Effector CD8-positive, alpha-beta T cell (primary cell): ENCODE data around the gene ADAM8.
"Not testable (repeated sequence)": the region's sequence is repeated elsewhere in the genome, so short reads cannot be mapped to it uniquely, and the experiment has no call there.

Experiments used
- DNase-seq: peaks from one replicate; lab custom pipeline; 2025; lab: John Stamatoyannopoulos, UW

ADAM8 gene

DNA sequence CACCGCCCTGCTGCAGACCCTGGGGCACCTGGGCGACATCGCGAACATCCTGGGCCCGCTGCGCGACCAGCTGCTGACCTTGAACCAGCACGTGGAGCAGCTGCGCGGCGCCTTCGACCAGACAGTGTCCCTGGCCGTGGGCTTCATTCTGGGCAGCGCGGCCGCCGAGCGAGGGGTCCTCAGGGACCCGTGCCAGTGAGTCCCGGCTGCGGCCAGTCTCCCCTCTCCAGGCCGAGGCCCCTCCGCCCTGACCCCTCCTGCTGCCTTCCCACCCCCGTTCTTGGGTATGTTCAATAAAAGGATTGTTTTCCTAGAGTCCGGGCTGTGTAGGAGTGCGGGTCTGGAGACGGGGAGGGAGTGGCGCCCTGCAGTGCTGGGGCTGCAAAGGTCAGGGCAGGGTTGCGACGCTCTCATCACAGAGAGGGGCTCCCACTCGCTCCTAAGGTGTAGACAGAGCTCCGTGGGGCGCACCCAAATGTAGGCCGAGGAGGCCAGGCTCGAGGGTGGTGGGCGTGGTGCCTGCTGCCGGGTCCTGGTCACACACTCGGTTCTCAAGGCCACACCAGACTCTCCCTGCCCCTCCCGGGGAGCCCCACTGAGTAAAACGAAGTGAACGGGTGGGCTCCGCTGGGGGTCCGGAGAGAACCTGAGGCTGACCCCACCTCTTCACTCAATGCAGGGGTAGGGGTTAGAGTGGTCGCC, 45.3 kb downstream of the ADAM8 start:
- no peak for DNase-seq

GRCh38 chr10:133230387-133231195, 46.1 kb downstream of the ADAM8 start:
- DNase-seq = no peak

DNA sequence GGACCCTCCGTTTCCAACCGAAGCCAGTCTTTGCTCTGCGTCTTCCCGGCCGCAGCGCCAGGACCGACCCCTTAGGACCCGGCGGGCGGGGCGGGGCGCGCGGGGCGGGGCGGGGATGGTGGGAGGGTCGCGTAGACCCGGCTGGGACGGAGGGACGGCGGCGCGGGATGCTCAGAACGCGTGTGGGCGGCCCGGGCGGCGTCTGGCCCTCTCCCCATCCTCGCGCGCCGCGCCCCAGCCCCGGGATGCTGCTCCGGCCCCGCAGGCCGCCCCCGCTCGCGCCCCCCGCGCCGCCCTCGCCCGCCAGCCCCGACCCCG, 46.7 kb downstream of the ADAM8 start, which contains the start of gene UTF1:
UTF1 (plus strand) TSS at position 174 of the 318 bp plus-strand sequence; CDS start at position 246, 72 bp downstream.
- DNase-seq = no peak

DNA sequence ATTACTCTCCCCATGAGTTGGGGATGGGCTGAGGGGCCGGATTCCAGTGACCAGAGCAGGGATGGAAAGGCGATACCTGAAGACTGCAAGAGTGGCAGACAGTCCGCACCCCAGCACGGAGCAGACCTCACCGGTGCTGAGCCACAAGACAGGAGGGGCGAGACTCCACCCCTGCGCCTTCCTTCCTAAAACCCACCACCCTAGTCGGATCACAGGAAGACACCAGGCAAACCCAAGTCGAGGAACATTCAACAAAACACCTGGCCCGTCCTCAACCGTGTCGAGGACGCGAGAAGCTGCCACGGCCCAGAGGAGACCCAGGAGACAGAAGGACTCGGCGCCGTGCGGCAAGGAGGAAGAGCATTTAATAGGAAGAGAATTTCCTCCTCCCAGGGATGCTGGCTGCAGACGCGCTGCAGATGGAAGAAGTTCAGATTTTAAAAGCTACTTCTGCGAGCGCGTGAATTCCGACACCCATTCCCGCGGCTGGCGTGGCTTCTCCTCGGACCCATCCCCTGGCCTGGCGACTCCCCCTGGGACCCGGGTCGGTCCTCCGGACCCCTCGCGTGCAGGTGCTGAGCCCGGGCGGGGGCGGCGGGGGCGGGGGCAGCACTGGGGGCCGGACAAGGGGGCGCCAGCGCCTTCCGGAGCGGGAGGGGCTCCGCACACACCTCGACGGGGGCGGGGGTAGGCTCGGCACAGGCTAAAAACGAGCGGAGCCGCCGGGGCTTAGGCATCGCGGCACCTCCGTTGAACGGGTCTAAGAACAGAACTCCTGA, 47.2 kb downstream of the ADAM8 start:
- DNase-seq = no peak

GRCh38 chr10:133227256-133227655, 49.4 kb downstream of the ADAM8 start:
- DNase-seq = no peak

- no peak for DNase-seq
Measured at GRCh38 chr10:133226251-133226808, 50.3 kb downstream of the ADAM8 start.

- DNase-seq = no peak
Measured at GRCh38 chr10:133225707-133226191, 50.9 kb downstream of the ADAM8 start.

GRCh38 chr10:133224756-133225372, 51.8 kb downstream of the ADAM8 start:
- DNase-seq = no peak

DNA sequence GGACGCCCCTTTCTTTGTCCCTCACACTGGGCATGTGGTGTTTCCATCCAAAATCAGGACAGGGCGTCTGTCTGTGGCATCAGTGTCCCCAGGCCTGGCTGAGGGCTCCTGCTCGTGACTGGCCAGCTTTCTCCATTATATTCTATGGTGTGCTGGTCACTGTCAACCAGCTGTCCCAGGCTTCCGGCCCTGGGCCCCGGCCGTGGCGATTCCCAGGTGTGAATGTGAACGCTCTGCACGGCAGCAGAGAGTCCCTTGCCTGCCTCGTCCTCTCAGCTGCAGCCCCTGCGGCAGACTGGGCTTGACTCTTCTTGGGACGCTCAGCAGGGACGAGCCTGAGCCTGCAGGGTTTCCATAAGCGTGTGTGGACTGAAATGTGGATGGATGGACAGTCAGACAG, 52.6 kb downstream of the ADAM8 start:
- no peak for DNase-seq

DNA sequence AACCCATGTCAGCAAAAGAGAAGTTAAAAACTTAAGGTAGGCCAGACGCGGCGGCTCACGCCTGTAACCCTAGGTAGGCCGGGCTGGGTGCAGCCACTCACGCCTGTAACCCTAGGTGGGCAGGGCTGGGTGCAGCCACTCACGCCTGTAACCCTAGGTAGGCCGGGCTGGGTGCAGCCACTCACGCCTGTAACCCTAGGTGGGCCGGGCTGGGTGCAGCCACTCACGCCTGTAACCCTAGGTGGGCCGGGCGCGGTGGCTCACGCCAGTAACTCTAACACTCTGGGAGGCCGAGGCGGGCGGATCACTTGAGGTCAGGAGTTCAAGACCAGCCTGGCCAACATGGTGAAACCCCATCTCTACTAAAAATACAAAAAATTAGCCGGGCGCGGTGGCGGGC, 54.9 kb downstream of the ADAM8 start:
- DNase-seq = not testable (repeated sequence)

GRCh38 chr10:133221331-133221730, 55.3 kb downstream of the ADAM8 start:
- no peak for DNase-seq

GRCh38 chr10:133219782-133220181, 56.9 kb downstream of the ADAM8 start:
- no peak for DNase-seq

GRCh38 chr10:133218891-133219290, 57.8 kb downstream of the ADAM8 start:
- no peak for DNase-seq

DNA sequence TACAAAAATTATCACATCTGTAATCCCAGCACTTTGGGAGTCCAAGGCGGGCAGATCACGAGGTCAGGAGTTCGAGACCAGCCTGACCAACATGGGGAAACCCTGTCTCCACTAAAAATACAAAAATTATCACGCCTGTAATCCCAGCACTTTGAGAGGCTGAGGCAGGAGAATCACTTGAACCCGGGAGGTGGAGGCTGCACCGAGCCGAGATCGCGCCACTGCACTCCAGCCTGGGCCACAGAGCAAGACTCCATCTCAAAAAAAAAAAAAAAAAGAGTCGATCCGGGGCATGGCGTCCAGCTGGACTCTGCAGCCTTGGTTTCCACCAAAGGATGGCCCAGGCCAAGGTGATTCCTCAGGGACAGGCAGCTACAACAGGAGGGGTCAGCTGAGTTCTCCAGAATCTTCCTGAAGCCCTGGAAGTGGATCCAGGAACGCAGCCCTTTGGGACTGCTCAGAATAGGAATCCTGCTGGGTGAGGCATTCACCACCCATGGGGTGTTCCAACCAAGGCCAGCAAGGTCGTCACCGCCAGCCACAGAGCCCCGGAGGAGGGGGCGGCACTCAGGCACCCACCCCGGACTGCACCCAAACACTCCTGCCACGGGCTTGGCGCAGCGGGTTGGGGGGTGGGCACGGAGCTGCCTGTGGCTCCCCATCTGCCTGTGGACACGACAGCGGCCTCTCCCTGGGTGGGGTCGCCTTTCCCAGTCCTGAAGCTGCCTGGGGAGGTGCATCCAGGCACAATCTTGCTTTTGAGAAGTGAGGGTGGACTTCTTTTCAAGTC, 58.7 kb downstream of the ADAM8 start:
- DNase-seq = no peak

GRCh38 chr10:133216776-133217175, 59.9 kb downstream of the ADAM8 start:
- DNase-seq = no peak

- DNase-seq = no peak
Measured at GRCh38 chr10:133215586-133215985, 61.1 kb downstream of the ADAM8 start.

DNA sequence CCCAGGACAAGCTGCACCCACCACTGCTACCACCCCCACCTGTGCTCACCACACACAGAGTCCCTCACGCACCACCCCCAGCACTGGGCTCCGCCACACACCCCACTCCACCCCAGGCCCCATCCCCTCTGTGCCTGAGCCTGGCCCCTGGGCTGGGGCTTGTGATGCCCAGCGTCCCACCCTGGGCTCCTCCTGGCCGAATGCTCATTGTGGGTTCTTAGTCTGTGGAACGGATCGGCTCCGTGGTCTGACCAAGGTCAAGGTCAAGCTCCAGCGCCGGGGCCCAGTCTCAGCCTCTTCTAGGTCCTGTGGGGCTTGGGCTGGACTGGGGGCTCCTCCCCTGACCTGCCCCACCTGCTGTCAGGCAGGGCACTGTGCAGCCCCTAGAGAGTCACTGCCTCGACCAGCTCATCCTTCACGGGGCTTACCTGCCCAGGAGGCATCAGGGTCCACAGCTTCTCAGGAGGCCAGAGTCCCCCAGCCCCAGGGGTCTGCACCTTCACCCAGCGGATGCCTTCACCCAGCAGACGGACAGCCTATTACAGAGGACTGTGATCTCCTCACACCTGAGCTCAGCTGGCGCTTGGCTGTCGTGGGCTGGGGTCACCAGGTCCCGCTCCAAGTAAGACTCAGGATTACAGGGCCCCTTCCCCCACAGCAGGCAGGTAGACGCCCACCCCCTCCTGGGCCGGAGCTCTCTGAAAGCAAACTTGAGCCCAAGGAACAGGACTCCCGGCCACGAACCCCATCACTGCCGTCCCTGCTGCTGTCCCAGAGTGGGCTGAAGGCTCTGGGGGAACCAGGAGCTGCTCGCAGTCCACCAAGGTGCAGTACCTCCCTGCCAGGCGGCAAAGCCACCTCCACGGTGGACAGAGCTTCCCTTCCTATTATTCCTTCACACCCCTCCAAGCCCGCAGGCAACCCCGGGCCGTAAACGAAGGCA, 61.9 kb downstream of the ADAM8 start:
- no peak for DNase-seq

- no peak for DNase-seq
Measured at GRCh38 chr10:133213641-133214467, 62.8 kb downstream of the ADAM8 start.
